ENCODE results near the gene BTBD10. TPM values are rescaled to one million over a fixed set of nuclear protein-coding genes. Genes with fewer than 3 reads are reported as not detected.

The BTBD10 gene
- total RNA-seq, 2 experiments from 2014 or later, result 17.5 to 20.5 TPM

DNA sequence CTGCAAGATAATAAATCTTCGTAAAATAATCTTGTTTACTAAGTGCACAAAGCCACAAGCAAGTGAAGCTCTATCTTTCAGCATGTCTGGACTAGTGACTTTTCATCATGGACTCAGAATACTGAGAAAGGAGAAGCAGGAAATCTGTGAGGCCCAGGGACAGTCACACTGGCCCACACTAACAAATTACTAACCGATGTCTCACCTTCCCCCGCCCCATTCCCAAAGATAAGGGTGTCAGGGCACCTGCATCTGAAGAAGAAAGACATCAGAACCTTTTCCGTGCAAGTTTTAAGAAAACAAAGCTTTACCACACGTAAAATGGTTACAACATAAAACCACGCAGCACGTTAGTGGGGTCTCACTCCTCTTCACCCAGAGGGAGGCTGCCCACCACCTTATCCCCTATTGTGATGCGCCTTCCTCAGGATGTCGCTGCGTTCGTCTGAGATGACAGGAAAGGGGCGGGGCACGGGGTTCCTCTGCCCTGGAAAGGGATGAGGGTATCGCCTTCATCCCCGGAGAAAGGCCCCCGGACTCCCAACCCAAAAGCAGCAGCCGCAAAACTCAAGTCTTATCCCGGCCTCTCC is 616 bp downstream of the BTBD10 start:
- peaks cover 10% of the 10 kb centered on the region for H3K36me3 Mint-ChIP-seq (ENCODE audit: low read depth)
- POLR2A ChIA-PET, result interaction anchor here (0.6 to 2.2 kb wide), 11 partner anchors 9 to 287 kb away, joined by 3 to 15 read pairs (median 4); no protein-coding TSS in a partner anchor
- CTCF ChIA-PET, result interaction anchor here (0.7 to 2.0 kb wide), 2 partner anchors 25 to 204 kb away, joined by 3 to 8 read pairs; no protein-coding TSS in a partner anchor
- ATAC-seq (peak; percentile 38), DNase-seq (peak; percentile 69)
- intact Hi-C loops (cut with micrococcal nuclease), result no loop called here
- TF ChIP-seq, protein P1, sequence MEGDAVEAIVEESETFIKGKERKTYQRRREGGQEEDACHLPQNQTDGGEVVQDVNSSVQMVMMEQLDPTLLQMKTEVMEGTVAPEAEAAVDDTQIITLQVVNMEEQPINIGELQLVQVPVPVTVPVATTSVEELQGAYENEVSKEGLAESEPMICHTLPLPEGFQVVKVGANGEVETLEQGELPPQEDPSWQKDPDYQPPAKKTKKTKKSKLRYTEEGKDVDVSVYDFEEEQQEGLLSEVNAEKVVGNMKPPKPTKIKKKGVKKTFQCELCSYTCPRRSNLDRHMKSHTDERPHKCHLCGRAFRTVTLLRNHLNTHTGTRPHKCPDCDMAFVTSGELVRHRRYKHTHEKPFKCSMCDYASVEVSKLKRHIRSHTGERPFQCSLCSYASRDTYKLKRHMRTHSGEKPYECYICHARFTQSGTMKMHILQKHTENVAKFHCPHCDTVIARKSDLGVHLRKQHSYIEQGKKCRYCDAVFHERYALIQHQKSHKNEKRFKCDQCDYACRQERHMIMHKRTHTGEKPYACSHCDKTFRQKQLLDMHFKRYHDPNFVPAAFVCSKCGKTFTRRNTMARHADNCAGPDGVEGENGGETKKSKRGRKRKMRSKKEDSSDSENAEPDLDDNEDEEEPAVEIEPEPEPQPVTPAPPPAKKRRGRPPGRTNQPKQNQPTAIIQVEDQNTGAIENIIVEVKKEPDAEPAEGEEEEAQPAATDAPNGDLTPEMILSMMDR (IDR thresholded peaks at IDR 0.05), result no peak
- peaks cover 40% of the 10 kb centered on the region for H3K4me1 Mint-ChIP-seq (ENCODE audit: low read depth)
- H3K27me3 Mint-ChIP-seq, result no peaks in the 10 kb centered on the region
- H3K27ac Mint-ChIP-seq, result peak overlapping the region; percentile 98
- peak overlapping the region; percentile 88 for H3K4me3 Mint-ChIP-seq
- H3K9me3 Mint-ChIP-seq, result no peaks in the 10 kb centered on the region

DNA sequence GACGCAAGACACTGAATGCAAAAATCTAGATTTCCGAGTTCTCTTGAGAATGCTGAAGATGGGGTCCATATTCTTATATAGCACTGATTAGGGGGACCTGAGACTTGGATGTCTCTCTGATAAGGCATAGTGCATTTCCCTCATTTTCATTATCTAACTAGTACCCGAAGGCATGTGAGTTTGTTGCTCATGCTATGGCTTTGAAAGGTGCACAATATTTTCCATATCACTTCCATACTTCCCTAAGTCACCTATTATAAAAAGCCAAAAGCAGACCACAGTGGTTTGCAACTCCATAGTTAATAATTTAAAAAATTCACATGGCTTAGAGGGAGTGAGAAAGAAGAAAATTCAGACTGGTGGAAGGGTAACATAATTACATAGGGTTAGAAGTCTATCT is 1.7 kb downstream of the BTBD10 start:
- ChIA-PET POLR2A (interaction anchor here (1.0 to 1.7 kb wide), 3 partner anchors 11 to 288 kb away, joined by 3 to 15 read pairs (median 3); no protein-coding TSS in a partner anchor), CTCF (interaction anchor here (0.8 kb wide), 1 partner anchor 208 kb away, joined by 3 read pairs; no protein-coding TSS in a partner anchor)
- TF ChIP-seq, protein P1 (IDR thresholded peaks at IDR 0.05), result no peak
- Mint-ChIP-seq H3K4me3 (peak overlapping the region; percentile 88), H3K27me3 (no peaks in the 10 kb centered on the region), H3K9me3 (no peaks in the 10 kb centered on the region), H3K4me1 (ENCODE audit: low read depth) (peaks cover 40% of the 10 kb centered on the region), H3K27ac (no peak overlapping the region), H3K36me3 (ENCODE audit: low read depth) (peaks cover 10% of the 10 kb centered on the region)
- no peak for ATAC-seq
- intact Hi-C loops (cut with micrococcal nuclease), result no loop called here
- no peak for DNase-seq

DNA sequence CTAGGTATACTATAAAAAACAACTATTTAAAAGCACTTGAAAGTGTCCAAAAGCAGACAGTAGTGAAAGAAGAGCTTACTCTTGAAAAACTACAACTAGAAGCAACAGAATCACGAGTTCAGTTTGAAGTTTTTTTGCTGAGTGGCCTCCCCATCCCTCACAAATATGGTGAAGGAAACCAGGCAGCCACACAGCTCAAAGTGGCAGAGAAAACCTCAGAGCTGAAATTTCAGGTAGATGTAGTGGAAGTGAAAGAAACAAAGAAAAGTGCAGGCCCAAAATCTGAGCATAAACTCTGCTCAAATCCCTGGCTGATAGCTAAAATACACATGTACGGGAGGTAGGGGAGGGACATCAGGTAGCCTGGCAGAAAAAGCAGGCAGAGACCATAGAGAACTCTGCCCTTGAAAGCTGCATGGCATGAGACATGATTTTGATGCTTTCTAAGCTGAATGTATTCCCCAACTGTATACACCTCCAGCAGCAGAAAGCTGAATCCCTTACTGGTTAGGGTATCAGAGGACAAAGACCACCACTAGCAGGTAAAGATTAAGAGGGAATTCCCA is 12.1 kb downstream of the BTBD10 start:
- CTCF ChIA-PET, result interaction anchor here (0.6 to 1.0 kb wide), 2 partner anchors 9 to 14 kb away, joined by 3 read pairs; no protein-coding TSS in a partner anchor
- Mint-ChIP-seq H3K27ac (peak overlapping the region; percentile 75), H3K4me1 (ENCODE audit: low read depth) (peaks cover 44% of the 10 kb centered on the region), H3K9me3 (peaks cover 4% of the 10 kb centered on the region), H3K4me3 (peak overlapping the region; percentile 26), H3K36me3 (ENCODE audit: low read depth) (peaks cover 25% of the 10 kb centered on the region), H3K27me3 (no peaks in the 10 kb centered on the region)
- intact Hi-C loops (cut with micrococcal nuclease), result no loop called here
- POLR2A ChIA-PET, result interaction anchor here (2.5 kb wide), 1 partner anchor 11 kb away, joined by 15 read pairs; the partner anchor contains the start of gene BTBD10
- ATAC-seq (no peak), DNase-seq (no peak)
- TF ChIP-seq, protein P1 (IDR thresholded peaks at IDR 0.05), result no peak

DNA sequence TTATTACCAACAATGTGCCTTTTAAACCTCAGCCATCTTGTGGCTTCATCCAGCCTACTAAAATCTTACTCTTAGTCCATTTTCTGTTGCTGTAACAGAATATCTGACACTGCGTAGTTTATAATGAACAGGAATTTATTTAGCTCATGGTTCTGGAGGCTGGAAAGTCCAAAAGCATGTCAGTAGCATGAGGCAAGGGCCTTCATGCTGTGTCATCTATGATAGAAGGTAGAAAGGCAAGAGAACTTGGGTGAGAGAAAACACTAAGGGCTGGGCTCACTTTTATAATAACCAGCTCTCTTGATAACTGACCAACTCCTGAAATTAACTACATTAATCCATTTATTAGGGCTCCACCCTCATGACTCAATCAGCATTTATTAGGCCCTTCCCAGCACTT is 13.5 kb downstream of the BTBD10 start:
- H3K4me1 Mint-ChIP-seq (ENCODE audit: low read depth), result peaks cover 48% of the 10 kb centered on the region
- no peak overlapping the region for H3K4me3 Mint-ChIP-seq
- intact Hi-C loops (cut with micrococcal nuclease), result no loop called here
- no peak for ATAC-seq
- TF ChIP-seq, protein P1 (IDR thresholded peaks at IDR 0.05), result no peak
- no peaks in the 10 kb centered on the region for H3K27me3 Mint-ChIP-seq
- no peak overlapping the region for H3K27ac Mint-ChIP-seq
- no peak for DNase-seq
- CTCF ChIA-PET, result no interaction called here
- POLR2A ChIA-PET, result interaction anchor here (0.7 to 2.5 kb wide), 2 partner anchors 13 to 513 kb away, joined by 3 to 15 read pairs; partner anchors contain the start of genes BTBD10 and SPON1
- peaks cover 22% of the 10 kb centered on the region for H3K36me3 Mint-ChIP-seq (ENCODE audit: low read depth)
- peaks cover 4% of the 10 kb centered on the region for H3K9me3 Mint-ChIP-seq

DNA sequence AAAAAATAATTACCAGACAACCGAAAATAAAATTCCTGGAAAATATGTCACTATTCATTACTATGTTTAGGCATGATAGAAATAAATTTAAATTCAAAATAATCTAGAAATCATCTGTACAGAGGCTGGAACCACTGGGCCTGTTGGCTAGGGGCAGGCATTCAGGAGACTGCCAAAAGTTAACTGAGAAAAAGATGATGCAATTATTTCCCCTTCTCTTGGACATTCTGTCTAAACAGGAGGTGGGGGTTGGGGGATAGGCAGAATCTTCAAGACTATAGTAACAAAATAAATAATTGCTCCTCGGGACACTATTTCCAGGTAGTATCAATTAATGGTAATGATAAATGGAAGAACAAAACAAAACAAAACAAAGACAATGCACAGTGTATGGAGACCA is 14.1 kb downstream of the BTBD10 start:
- ChIA-PET POLR2A (no interaction called here), CTCF (no interaction called here)
- intact Hi-C loops (cut with micrococcal nuclease), result no loop called here
- Mint-ChIP-seq H3K27me3 (no peaks in the 10 kb centered on the region), H3K36me3 (ENCODE audit: low read depth) (peaks cover 22% of the 10 kb centered on the region), H3K9me3 (peaks cover 4% of the 10 kb centered on the region), H3K4me1 (ENCODE audit: low read depth) (peaks cover 48% of the 10 kb centered on the region), H3K27ac (no peak overlapping the region), H3K4me3 (no peak overlapping the region)
- ATAC-seq, result no peak
- TF ChIP-seq, protein P1 (IDR thresholded peaks at IDR 0.05), result no peak
- no peak for DNase-seq

Measured in activated CD8-positive, alpha-beta T cell treated with anti-CD3 and anti-CD28 coated beads for 36 hours (primary cell).